ENCODE results near the gene FCRL5.

FCRL5 gene

DNA sequence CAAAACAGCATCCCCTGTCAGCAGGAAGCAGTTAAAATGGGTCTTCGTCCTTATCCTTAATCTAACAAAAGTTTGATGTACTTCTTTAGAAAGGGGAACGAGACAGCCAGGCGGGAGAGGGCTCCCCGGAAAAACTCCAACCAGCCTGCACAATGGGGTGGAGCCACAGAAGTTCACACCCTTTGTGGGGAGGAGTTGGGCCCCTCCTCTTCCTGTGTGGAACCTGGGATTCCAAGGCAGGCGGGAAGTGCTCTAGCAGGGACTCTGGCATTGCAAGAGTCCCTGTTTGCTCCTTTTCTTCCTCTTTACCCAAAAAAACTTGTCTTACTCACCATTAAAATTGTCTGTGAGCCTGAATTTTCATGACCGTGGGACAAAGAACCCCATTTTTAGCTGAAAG is 47.7 kb downstream of the FCRL5 start:
- H3K4me3 ChIP-seq (replicated peaks; ENCODE audit: low read depth, low read length): no peak overlapping the region
- H3K27me3 ChIP-seq (replicated peaks; ENCODE audit: control insufficient read depth, insufficient read depth, low read length): no peaks in the 10 kb centered on the region
- H3K36me3 ChIP-seq (ENCODE audit: control insufficient read depth, insufficient read depth, low read length): no peaks in the 10 kb centered on the region
- TF ChIP-seq, protein P1, sequence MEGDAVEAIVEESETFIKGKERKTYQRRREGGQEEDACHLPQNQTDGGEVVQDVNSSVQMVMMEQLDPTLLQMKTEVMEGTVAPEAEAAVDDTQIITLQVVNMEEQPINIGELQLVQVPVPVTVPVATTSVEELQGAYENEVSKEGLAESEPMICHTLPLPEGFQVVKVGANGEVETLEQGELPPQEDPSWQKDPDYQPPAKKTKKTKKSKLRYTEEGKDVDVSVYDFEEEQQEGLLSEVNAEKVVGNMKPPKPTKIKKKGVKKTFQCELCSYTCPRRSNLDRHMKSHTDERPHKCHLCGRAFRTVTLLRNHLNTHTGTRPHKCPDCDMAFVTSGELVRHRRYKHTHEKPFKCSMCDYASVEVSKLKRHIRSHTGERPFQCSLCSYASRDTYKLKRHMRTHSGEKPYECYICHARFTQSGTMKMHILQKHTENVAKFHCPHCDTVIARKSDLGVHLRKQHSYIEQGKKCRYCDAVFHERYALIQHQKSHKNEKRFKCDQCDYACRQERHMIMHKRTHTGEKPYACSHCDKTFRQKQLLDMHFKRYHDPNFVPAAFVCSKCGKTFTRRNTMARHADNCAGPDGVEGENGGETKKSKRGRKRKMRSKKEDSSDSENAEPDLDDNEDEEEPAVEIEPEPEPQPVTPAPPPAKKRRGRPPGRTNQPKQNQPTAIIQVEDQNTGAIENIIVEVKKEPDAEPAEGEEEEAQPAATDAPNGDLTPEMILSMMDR (IDR thresholded peaks at IDR 0.05; ENCODE audit: insufficient read depth, low read length, poor library complexity, severe bottlenecking): no peak
- DNase-seq (ENCODE audit: extremely low read depth, insufficient read length): no peak

DNA sequence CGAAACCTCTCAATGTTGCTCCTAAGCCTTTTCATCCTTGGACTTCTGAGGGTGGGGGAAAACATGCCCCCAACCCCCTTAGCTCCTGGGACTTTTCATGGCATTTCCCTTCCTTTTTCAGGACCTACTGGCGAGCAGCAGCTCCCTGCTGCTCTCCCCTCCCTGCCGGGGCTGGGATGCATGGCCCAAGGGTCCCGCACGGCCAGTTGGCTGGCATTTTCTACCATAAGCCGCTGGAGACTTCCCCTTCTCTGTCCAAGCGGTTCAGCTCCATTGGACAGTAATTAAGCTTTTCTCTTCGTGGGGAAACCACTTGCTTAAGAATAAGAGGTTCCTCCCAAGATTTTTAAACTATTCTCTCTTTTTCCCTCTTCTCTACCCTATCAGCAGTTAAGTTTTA is 52.8 kb downstream of the FCRL5 start:
- TF ChIP-seq, protein P1 (IDR thresholded peaks at IDR 0.05; ENCODE audit: insufficient read depth, low read length, poor library complexity, severe bottlenecking): no peak
- Histone ChIP-seq H3K36me3 (ENCODE audit: control insufficient read depth, insufficient read depth, low read length) (no peaks in the 10 kb centered on the region), H3K4me3 (replicated peaks; ENCODE audit: low read depth, low read length) (no peak overlapping the region), H3K27me3 (replicated peaks; ENCODE audit: control insufficient read depth, insufficient read depth, low read length) (no peaks in the 10 kb centered on the region; the same call in 1 of the 2 replicates)
- DNase-seq (ENCODE audit: extremely low read depth, insufficient read length): no peak

DNA sequence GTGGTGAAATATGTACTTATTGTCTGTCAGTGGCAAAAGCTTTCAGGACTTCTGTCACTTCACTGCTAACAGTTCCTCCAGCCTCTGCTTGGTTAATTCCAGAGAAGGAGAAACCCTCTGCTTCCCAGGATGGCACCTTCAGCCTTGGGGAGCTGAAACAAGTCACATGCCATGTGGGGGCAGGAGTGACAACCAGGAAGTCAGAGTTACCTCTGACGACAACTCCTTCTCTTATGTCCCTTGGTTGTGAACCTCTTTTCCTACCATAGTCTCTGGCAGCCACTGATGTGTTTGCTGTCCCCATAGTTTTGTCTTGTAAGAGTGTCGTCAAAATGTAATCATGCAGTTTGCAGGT is 53.6 kb downstream of the FCRL5 start:
- TF ChIP-seq, protein P1 (IDR thresholded peaks at IDR 0.05; ENCODE audit: insufficient read depth, low read length, poor library complexity, severe bottlenecking): no peak
- no peaks in the 10 kb centered on the region for H3K36me3 ChIP-seq (ENCODE audit: control insufficient read depth, insufficient read depth, low read length)
- DNase-seq (ENCODE audit: extremely low read depth, insufficient read length): no peak

DNA sequence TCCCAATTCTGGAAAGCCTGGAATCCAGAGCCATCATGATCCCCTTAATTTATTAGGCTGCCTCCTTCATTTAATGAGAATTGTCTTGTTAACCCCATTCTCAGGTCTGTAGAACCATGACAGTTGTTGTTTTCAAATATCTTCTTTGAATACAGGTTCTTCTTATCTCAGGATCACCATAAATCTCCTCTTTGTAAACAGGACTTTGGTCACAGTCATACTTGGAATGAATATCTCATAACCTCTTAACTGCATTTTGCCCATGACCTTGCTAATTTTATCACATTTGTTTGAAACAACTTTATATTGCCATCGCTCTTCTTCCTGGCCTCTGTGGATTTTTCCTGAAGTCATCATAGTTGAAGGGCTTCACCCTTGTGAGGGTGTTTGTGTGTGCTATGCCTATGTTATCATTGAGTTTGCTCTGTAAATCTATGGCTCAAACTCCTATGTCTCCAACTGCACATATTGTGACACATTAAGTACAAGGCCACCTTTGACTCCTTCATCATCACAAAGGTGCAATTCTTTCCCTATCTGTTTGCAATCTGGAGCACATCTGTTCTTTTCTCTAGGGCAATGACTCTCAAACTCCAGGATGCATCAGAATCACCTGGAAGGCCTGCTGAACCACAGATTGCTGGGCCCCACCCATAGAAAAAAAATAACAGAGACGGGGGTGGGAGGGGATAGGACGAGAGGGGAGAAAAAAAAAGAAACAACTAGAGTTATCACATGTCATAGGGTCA is 54.2 kb downstream of the FCRL5 start:
- Histone ChIP-seq H3K36me3 (ENCODE audit: control insufficient read depth, insufficient read depth, low read length) (no peaks in the 10 kb centered on the region), H3K27me3 (replicated peaks; ENCODE audit: control insufficient read depth, insufficient read depth, low read length) (no peaks in the 10 kb centered on the region; the same call in 1 of the 2 replicates), H3K4me3 (replicated peaks; ENCODE audit: low read depth, low read length) (no peak overlapping the region)
- TF ChIP-seq, protein P1 (IDR thresholded peaks at IDR 0.05; ENCODE audit: insufficient read depth, low read length, poor library complexity, severe bottlenecking): no peak
- DNase-seq (ENCODE audit: extremely low read depth, insufficient read length): no peak

More for the DNA sequence above, 53.6 kb downstream of the FCRL5 start:
- Histone ChIP-seq H3K4me3 (replicated peaks; ENCODE audit: low read depth, low read length) (no peak overlapping the region), H3K27me3 (replicated peaks; ENCODE audit: control insufficient read depth, insufficient read depth, low read length) (no peaks in the 10 kb centered on the region; the same call in 1 of the 2 replicates)

DNA sequence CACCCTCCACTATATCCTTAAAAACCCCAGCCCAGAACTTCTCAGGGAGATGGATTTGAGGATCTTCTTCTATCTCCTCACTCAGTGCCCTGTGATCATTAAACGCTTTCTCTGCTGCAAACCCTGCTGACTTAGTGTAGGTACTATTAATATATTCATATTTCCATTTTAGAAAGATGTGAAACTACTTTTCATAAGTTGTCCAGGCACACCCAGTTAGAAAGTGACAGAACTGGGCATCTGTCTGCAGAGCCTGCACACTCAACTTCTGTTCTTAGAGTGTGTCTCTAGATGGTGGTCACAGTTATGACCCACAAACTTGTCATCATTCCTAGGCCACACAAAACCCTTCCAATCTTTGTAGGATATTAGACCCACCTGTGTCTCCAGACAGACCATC is 55.0 kb downstream of the FCRL5 start:
- no peak for DNase-seq (ENCODE audit: extremely low read depth, insufficient read length)
- TF ChIP-seq, protein P1 (IDR thresholded peaks at IDR 0.05; ENCODE audit: insufficient read depth, low read length, poor library complexity, severe bottlenecking): no peak
- H3K27me3 ChIP-seq (replicated peaks; ENCODE audit: control insufficient read depth, insufficient read depth, low read length): no peaks in the 10 kb centered on the region; the same call in 1 of the 2 replicates

More for the DNA sequence above, 55.0 kb downstream of the FCRL5 start:
- Histone ChIP-seq H3K4me3 (replicated peaks; ENCODE audit: low read depth, low read length) (no peak overlapping the region), H3K36me3 (ENCODE audit: control insufficient read depth, insufficient read depth, low read length) (no peaks in the 10 kb centered on the region)
